GM12865 (cell line): ENCODE results near the gene ARMC3.
"Not testable (repeated sequence)": the region's sequence is repeated elsewhere in the genome, so short reads cannot be mapped to it uniquely, and the experiment has no call there.

ENCODE experiments used
- DNase-seq: peaks from one replicate; pipeline ENCODE4 v3.0.0; 2010; ENCODE audit warnings: low read depth
- H3K4me3 ChIP-seq: 2 replicates; pipeline ENCODE4 v1.5.1; 2011; ENCODE audit warnings: mild to moderate bottlenecking, low read depth, low read length, control low read depth
- TF ChIP-seq, protein P1 (sequence below): IDR thresholded peaks from 2 replicates; pipeline ENCODE4 v1.5.1; 2011; ENCODE audit warnings: low read length, control low read depth, low read depth, inconsistent platforms; ENCODE audit not compliant: insufficient read depth; ENCODE audit errors: missing control alignments

ARMC3 gene

DNA sequence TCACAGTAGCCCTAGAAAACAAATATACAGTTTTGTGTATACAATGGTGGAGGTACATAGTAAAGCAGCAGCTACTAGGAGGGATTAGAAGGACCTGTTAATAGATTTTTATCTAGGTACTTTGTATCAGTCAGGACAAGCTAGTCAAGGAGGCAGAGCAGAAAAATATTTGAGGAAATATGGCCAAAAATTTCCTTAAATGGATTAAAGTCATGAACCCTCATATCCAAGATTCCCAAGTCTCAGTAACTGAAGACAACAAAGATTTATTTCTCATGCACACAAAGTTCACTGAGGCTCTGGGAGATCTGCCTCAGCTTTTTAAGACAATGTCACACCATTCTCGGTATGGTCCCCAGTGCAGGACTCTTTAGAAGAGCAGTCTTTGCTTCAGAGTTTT, 28.1 kb upstream of the ARMC3 start:
- H3K4me3 ChIP-seq, result no peak overlapping the region
- DNase-seq, result no peak
- TF ChIP-seq, protein P1, sequence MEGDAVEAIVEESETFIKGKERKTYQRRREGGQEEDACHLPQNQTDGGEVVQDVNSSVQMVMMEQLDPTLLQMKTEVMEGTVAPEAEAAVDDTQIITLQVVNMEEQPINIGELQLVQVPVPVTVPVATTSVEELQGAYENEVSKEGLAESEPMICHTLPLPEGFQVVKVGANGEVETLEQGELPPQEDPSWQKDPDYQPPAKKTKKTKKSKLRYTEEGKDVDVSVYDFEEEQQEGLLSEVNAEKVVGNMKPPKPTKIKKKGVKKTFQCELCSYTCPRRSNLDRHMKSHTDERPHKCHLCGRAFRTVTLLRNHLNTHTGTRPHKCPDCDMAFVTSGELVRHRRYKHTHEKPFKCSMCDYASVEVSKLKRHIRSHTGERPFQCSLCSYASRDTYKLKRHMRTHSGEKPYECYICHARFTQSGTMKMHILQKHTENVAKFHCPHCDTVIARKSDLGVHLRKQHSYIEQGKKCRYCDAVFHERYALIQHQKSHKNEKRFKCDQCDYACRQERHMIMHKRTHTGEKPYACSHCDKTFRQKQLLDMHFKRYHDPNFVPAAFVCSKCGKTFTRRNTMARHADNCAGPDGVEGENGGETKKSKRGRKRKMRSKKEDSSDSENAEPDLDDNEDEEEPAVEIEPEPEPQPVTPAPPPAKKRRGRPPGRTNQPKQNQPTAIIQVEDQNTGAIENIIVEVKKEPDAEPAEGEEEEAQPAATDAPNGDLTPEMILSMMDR, result no peak

DNA sequence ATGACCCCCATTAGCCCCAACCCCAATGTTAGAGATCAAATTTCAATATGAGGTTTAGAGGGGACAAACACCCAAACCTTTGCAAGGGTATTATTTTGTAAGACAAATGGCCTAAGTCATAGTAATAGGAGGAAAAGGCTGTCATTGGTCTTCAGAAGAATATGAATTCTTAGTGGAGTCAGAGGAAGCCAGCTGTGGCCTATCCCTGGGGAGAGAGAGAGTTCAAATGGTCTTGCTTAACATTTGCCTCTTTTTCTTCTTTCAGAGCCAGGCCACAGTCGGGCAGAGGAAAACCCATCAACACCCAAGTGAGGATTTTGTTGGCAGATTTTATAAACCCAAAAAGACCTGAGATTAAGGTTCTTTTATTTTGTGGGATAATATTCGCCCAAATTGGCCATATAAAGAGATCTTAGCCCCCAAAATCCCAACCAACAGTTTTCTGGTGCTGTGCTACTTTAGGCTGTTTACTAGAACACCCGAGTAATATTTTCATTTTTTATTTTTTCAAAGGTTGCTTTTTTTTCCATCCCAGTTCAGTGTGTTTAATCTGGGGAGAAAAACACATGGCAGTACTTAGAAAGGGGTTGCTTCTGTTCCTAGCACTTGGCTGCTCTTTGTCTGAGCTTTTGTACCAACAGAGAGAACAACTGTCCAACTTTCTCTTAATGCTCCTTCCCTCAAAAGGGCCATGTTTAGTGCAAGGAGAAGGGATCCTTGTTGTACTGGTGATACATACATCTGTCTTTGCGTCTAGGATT, 26.8 kb upstream of the ARMC3 start:
- TF ChIP-seq, protein P1, result no peak
- no peak for DNase-seq
- H3K4me3 ChIP-seq, result no peak overlapping the region

DNA sequence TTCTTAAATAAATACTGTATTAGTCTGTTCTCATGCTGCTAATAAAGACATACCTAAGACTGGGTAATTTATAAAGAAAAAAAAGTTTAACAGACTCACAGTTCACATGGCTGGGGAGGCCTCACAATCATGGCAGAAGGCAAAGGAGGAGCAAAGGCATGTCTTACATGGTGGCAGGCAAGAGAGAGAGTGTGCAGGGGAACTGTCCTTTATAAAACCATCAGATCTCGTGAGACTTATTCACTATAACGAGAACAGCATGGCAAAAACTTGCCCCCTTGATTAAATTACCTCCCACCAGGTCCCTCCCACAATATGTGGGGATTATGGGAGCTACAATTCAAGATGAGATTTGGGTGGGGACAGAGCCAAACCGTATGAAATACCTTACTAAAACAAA, 25.7 kb upstream of the ARMC3 start:
- DNase-seq, H3K4me3 ChIP-seq: not testable (repeated sequence)

DNA sequence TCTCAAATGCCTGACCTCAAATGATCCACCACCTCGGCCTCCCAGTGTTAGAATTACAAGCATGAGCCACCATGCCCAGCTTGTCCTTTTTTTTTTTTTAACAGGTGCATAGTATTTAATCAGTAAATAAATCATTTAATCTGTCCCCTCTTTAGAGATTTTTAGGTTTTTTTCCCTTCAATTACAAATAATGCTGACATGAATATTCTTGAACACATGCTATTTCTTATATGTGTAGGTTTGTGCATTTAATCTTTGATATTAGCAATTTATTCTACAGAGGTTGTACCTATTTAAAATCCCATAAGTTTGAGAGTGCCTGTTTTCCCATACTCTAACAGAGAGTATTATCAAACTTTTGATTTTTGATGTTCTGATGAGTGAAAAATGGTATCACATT, 24.2 kb upstream of the ARMC3 start:
- no peak for DNase-seq
- TF ChIP-seq, protein P1, result no peak

DNA sequence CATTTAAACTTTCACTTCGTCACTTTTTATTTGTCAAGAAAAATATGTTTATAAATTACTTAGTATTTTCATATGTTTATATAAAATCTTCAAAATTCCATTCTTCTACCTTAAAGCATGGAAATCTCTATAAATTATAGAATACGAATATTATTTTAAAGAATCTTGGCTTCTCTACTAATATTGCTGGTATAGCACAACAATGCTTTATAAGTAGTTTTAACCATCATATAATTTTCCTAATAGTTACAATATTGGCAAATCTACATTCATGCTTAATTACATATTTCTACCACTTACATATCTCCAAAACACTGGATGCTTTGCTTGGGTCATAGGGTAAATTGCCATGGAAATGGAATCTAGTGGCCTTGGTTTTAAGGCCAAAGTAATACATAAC, 21.1 kb upstream of the ARMC3 start:
- no peak for DNase-seq
- TF ChIP-seq, protein P1, result no peak

More for the DNA sequence above, 24.2 kb upstream of the ARMC3 start:
- H3K4me3 ChIP-seq, result no peak overlapping the region

DNA sequence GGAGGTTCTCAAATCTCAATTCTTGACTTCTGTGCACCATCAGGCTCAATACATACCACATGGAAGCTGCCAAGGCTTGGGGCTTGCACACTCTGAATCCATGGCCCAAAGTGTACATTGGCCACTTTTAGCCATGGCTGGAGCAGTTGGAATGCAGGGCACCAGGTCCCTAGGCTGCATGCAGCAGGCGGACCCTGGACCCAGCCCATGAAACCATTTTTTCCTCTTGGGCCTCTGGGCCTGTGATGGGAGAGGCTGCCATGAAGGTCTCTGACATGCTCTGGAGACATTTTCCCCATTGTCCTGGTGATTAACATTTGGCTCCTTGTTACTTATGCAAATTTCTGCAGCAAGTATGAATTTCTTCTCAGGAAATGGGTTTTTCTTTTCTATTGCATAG, 19.0 kb upstream of the ARMC3 start:
- TF ChIP-seq, protein P1, result no peak
- DNase-seq, result no peak
- H3K4me3 ChIP-seq, result no peak overlapping the region

More for the DNA sequence above, 21.1 kb upstream of the ARMC3 start:
- H3K4me3 ChIP-seq, result no peak overlapping the region

DNA sequence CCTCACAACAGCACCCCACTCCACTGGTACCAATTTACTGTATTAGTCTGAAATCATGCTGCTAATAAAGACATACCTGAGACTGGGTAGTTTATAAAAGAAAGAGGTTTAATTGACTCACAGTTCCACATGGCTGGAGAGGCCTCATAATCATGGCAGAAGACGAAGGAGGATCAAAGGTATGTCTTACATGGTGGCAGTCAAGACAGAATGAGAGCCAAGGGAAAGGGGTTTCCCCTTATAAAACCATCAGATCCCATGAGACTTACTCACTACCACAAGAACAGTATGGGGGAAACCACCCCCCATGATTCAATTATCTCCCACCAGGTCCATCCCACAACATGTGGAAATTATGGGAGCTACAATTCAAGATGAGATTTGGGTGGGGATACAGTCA, 18.2 kb upstream of the ARMC3 start:
- DNase-seq, H3K4me3 ChIP-seq: not testable (repeated sequence)

DNA sequence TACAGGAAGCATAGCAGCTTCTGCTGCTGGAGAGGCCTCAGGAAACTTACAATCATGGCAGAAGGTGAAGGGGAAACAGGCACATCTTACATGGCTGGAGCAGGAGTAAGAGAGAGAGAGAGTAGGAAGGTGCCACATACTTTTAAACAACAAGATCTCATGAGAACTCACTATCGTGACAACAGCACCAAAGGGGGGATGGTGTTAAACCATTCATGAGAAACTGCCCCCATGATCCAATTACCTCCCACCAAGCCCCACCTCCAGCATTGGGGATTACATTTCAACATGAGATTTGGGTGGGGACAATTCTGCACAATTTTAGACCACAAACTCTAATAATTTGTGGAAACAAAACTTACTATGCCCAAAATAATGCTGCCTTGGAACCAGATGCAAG, 16.8 kb upstream of the ARMC3 start:
- TF ChIP-seq, protein P1, result no peak
- DNase-seq, result no peak
- H3K4me3 ChIP-seq, result no peak overlapping the region
